Iris pigment epithelial cell (primary cell): ENCODE measurements around the gene RNPEPL1.
A peak's percentile ranks its signal among the peaks of the same experiment; 100 is the strongest.
"Not testable (repeated sequence)": the region's sequence is repeated elsewhere in the genome, so short reads cannot be mapped to it uniquely, and the experiment has no call there.

Experiments used
- DNase-seq: peaks from one replicate; pipeline ENCODE4 v3.0.0-alpha.2; 2011; ENCODE audit warnings: low read depth

RNPEPL1 gene

DNA sequence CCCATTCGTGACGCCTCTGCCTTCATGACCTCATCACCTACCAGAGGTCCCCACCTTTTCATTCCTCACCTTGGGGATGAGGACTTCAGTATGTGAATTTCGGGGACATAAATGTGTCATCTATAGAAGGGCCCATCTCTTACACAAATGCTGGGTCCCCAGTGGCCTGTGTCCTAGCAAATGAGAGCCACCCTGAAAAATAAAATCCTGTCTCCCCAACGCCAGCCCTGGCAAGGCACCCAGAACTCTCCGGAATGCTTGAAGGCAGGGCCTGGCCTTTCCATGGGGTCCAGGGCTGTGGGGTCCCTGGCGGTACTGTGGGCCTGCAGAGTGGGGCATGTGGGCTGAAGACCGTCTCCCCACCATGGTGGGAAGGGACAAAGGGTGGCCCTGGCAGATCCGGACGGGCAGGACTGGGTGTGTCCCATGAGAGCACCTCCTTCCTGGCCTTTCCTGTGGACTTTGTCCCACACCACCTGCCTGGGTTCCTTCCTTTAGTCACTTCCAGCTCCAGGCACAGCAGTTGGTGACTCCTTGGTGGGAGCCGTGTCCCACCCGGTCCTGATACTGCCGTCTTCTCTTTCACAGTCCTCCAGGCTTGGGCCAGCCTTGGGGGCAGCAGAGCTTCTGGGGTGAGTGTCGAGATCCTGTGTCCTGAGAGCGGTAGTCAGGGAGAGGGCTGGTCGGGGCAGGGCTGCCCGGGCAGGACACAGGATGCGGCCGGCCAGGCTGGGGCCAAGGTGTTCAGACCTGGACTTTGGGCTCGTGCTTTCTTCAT lies 36.8 kb downstream of the RNPEPL1 start:
- no peak for DNase-seq

GRCh38 chr2:240605867-240606743 lies 37.8 kb downstream of the RNPEPL1 start:
- DNase-seq = no peak

DNA sequence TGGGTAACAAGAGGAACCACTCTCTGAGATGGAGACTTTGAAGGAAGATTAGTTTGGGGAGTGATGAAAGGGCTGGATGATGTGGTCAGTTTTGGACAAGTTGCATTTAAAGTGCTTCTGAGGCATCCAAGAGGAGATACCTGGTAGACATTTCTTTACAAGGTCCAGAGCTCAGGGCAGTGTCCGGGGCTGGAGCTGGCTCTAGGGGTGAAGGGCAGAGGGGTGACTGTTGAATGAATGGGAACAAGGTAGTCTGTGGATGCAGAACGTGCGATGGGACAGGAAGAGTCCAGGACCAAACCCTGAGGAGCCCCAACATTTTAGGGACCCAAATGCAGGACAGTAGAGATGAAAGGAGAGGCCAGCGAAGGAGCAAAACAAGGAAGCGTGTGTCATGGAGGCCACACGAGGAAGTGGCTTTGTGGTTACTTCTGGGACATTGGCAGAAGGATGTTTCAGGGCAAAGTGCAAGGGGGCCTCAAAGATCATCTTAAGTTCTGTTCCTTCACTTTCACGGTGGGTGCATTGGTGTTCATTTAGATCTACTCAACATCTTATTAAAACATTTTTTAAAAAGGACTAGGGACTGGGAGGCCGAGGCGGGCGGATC lies 43.4 kb downstream of the RNPEPL1 start:
- DNase-seq = no peak

- no peak for DNase-seq
Measured at GRCh38 chr2:240613781-240614180, 45.5 kb downstream of the RNPEPL1 start.

DNA sequence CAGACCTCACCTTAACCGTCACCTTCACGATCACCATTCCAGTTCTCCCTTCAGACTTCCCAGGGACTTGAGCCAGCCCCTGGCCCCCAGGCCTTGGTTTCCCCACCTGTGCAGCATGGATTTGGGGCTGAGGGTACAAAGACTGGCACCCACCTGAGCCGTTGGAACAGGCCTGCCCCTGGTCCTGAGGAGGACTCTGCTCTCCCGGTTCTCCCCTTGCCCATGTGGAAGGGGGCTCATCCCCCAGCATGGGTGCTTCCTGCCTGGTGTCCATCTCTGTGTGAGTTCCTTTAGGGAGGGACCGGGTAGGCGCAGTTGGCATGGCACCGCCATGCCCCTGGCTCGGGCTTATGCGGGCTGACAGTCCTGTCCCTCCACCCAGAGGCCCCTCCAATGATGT lies 46.1 kb downstream of the RNPEPL1 start:
- no peak for DNase-seq

DNA sequence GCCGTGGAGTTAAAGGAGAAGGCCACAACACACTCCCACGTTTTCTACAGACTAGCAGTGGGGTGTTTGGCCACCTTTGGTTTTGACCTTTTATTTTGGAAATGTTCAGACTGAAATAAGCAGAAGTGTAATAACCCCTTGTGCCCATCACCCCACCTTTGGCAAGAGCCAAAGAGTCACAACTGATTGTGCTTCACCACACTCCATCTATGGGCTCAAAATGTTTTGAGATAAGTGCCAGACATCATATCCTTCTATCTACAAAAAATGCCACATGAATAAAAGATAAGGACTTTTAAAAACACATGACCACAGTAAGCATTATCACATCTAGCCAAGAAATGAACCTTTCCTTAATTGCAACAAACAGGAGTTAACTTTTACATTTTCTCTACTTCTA lies 47.1 kb downstream of the RNPEPL1 start:
- DNase-seq = no peak

DNA sequence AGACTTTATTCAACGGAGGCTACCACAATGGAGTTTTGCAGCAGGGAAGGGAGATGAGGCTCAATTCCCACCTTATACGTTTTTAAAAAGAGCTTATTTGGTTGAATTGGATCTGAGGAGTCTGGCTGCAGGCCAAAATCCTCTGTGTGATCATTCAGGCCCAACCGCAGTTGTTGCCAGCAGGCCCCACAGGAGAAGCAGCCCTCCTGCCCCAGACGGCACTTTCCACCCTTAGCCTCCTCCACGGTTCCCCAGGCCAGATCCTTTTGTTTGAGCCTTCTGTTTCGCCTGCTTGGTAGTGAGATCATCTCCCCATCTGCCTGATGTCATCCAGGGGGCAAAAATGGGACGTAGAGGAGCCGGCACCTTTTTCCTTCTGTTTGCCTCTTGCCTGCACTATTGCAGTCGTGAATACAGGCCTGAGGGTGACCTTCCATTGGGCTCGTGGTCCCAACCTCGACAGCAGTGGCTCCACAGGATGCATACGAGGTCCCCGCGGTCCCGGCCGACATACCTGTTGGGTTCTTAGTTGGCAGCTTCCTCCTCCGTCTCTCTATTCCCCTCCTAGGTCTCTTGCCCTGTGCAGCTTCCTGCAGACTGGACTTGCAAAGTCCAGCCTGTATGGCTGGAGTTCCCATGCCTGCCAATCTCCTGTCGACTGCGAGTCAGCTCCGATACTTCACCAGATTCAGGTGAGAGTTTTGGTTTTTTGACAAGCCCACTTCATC lies 47.7 kb downstream of the RNPEPL1 start:
- no peak for DNase-seq

DNA sequence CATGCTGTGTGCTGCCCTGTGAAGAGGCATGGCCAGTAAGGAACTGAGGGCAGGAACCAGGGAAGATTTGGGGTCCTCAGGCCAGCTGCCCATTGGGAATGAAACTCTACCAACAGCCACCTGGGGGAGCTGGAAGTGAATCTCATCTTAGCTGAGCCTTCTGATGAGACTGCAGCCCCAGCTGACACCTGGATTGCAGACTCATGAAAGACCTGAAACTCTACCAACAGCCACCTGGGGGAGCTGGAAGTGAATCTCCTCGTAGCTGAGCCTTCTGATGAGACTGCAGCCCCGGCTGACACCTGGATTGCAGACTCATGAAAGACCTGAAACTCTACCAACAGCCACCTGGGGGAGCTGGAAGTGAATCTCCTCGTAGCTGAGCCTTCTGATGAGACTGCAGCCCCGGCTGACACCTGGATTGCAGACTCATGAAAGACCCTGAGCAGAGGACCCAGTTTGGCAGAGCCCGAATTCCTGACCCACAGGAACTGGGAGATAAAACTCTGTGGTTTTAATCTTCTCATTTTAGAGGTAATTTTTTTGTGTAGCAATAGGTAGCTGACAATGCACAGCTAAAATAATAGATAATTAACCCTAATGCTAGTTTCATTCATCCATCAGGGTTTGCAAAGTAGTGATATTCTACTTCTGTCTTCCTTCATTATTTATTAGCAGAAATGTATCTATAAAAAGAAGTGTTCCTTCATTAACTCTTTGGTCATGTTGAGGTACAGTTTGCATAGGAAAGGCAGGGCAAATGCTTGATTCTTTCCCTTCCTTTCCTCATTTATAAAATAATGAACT lies 48.8 kb downstream of the RNPEPL1 start:
- DNase-seq = not testable (repeated sequence)

DNA sequence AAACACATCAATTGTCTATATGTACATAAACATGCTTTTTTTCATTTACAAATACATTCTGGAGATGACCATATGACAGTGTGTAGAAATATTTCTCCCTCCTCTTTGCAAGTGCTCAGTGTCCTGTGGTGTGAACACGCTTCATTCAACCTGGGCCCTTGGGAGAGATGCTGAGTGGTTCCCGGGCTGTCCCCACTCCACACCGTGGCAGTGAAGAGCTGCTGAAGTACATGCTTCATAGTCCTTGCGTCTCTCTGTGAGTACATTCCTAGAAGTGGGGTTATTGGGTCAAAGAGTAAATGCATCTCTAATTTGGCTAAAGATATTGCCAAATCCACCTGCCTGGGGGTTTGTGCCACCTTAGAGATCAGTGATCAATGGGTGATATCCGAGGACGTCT lies 50.5 kb downstream of the RNPEPL1 start:
- DNase-seq = no peak

DNA sequence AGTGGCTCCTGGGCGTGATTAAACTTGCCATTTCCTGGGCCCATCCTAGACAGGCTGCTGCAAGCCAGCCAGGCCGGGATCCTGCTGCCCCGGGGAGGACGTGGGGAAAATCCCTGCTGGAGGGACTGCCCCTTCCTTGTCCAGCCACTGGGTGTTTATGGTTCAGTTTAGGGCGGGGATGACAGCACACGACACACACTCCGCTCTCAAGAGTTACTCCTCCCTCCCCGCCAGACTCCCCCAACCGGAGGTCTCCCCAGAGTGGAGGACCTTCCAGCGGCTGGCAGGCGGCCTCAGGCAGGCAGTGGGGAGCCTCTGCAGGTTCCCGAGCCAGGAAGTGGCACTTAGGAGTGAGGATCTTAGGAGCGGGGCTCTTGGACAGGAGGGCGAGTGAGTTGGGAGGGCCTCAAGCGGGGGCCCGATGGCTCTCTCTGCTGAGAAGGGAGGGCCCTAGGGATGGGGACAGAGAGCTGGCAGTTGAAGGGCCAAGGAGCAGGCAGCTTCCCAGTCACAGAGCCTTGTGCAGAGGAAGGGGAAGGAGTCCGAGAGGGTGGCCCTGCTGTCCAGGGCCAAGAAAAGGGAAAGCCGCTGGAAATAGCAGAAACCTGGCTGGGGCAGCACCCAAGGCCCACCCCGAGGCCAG lies 51.3 kb downstream of the RNPEPL1 start:
- DNase-seq = no peak

- DNase-seq = no peak
Measured at GRCh38 chr2:240620149-240620731, 52.0 kb downstream of the RNPEPL1 start.

- DNase-seq = no peak
Measured at GRCh38 chr2:240620859-240621258, 52.6 kb downstream of the RNPEPL1 start.

DNA sequence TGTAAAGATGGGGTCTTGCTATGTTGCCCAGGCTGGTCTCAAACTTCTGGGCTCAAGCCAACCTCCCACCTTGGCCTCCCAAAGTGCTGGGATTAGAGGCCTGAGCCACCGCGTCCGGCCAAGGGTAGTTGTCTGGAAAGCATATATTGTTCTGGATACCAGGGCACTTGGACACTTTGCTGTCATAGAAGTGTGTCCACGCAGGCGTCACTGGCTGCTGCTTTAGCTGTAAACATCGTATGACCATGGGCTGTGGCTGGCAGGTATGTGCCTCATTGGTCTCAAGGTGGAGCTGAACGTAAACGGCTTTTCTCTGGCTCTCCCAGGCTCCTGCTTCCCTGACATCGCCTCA lies 53.8 kb downstream of the RNPEPL1 start:
- no peak for DNase-seq

GRCh38 chr2:240622531-240623235 lies 54.4 kb downstream of the RNPEPL1 start:
- no peak for DNase-seq

GRCh38 chr2:240623531-240624010 lies 55.3 kb downstream of the RNPEPL1 start:
- no peak for DNase-seq

DNA sequence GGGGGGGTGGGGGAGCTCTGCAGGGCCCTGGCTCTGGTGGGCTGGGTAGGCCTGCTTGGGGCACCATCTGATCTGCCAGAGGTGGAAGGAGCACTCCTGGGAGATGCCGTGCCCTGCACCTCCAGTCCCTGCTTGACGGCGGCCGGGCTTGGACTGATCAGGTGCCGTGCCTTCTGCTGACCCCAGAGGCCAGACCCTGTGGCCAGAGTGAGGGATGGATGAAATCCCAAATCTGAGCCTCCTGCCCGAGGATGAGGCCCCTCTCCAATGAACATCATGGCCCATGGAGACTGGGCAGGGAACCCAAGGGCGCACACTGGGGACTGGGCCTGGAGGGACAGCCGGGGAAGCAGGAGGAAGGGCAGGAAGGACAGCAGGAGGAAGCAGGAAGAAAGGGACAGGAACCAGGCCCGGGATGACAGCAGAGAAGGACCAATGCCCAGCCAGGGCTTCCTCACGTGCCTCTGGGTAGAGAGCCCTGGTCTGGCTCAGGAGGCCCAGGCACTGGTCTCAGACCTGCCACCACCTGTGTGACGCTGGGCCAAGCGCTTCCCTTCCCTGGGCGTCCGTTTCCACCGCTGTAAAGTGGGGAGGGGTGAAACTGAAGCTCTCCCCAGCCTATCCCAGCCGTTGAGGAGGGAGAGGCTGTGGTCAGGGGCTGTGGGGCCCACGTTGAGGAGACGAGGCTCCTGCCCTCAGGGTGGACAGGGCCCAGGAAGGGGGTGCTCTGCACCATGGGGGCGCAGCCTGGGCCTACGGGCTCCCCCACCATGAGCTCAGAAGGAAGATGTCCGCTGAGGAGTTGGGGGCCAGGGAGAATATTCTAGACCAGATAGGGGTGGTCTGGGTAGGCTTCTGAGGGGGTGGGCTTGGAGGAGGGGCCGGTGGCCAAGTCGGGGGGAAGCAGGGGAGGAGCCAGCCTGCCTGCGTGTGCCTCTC lies 56.0 kb downstream of the RNPEPL1 start:
- DNase-seq = no peak

DNA sequence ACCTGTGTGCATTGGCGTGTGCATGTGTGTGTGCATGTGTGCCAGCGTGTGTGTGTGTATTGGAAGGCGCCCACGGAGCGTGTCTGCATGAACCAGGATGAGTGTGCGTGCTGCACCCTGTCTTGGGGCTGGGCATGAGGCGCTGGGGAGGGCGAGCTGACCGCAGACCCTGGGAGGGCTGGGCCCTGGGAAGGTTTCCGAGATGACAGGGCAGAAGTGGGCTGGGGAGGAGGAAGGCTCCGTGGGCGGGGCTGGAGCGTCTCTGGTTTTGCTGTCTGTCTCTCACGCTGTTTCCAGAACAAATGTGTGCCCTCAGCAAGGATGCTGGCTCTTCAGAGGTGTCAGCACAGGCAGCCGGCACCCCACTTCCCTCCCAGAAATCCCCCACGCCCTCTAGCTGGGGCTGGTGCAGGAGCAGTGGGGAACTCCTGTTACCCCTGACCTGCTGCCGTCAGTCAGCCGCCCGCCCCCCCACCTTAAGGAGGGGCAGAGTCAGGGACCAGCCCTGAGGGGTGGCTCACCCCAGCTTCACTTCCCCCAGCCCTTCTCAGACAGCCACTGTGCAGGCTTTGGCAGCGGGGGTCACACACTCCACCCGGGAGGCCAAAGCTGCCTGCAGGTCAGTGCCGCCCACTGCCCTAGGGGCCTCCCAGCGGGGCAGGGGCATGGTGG lies 56.8 kb downstream of the RNPEPL1 start, which contains the start of gene GPR35:
Gene GPR35, plus strand, starts transcription at position 531 of the 672 bp plus-strand sequence. CDS start 4,473 bp downstream, outside the sequence.
- DNase-seq = peak; percentile 65
